SW 1271 (cell line): ENCODE results near the gene DUXA.

ENCODE experiments used
- DNase-seq, 2 experiments: peaks; one replicate each; lab custom pipeline; 2025; lab: John Stamatoyannopoulos, UW

DUXA gene

DNA sequence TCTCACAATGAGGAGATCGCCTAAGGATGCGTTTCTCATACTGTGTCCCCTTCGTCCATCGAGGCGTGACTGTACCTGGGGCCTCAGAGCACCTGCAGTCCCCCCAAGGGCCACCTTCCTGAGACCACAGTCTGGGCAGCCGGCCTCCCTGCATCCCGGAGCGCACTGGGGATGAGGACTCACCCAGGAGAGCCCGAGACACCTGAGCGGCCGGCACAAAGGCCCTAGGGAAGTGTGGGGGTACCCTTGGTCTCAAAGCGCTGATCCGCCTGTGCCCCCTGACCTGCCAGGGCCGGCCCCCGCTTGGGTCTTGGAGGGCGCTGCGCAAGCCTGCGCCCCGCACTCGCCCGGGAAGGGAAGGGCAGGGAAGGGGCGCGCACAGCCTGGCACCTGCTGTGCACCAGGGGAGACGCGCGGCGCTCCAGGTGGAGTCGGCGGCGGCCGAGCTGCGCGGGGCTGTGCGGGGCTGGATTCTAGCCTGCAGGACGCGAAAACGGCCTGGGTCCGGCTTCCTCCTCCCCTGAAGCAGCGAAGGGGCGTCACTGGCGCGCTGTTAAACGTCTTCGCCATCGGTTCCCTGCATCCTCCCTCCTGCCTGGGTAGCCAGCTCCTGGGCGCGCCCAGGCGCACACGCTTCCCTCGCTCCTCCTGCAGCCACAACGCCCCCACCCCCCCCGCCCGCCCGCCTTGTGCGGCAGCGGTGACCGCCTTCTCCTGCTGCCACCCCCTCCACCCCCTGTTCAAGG is 61.1 kb downstream of the DUXA start:
- no peak for DNase-seq
